Keratinocyte (primary cell): ENCODE results near the gene MACF1. TPM values are rescaled to one million over a fixed set of nuclear protein-coding genes. Genes with fewer than 3 reads are reported as not detected.

ENCODE experiments used
- DNase-seq: peaks from one replicate; pipeline ENCODE4 v3.0.0-alpha.2; 2011; ENCODE audit warnings: low read depth, missing footprints, low spot score
- FAIRE-seq: peaks from 2 replicates; lab custom pipeline; 2011; peaks lifted over from hg19 to GRCh38; lab: Jason Lieb, UNC
- H2AFZ ChIP-seq: 2 replicates; pipeline ENCODE4 v1.6.0; 2012; ENCODE audit warnings: low read length, control low read depth, inconsistent platforms; ENCODE audit not compliant: control insufficient read depth
- H3K27ac ChIP-seq: 2 replicates; pipeline ENCODE4 v1.5.1; 2011; ENCODE audit warnings: low read length; ENCODE audit not compliant: control insufficient read depth, insufficient read depth
- H3K27me3 ChIP-seq: 3 replicates; pipeline ENCODE4 v1.6.0; 2011; ENCODE audit warnings: low read length; ENCODE audit not compliant: control insufficient read depth, insufficient read depth; ENCODE audit errors: extremely low read depth
- H3K36me3 ChIP-seq, 2 experiments: 2 replicates in 1 of 2; 3 replicates in 1 of 2; pipeline ENCODE4 v1.5.1; 2011; ENCODE audit warnings: low read length in 2 of 2, mild to moderate bottlenecking in 1 of 2; ENCODE audit not compliant: control insufficient read depth in 2 of 2, insufficient read depth in 2 of 2; ENCODE audit errors: extremely low read depth in 1 of 2
- H3K4me1 ChIP-seq: 3 replicates; pipeline ENCODE4 v1.5.1; 2011; ENCODE audit warnings: low read length; ENCODE audit not compliant: control insufficient read depth, insufficient read depth; ENCODE audit errors: extremely low read depth
- H3K4me2 ChIP-seq: 3 replicates; pipeline ENCODE4 v1.6.0; 2011; ENCODE audit warnings: low read depth, low read length; ENCODE audit not compliant: control insufficient read depth, insufficient read depth; ENCODE audit errors: extremely low read depth
- H3K4me3 ChIP-seq, 3 experiments: fragments of 200-600 bp in 1 of 3; sonication (generic) in 1 of 3; 2 replicates in 2 of 3; 3 replicates in 1 of 3; pipeline ENCODE4 v1.5.1; 2011 to 2016; ENCODE audit warnings: low read length in 3 of 3, mild to moderate bottlenecking in 3 of 3, control low read depth in 2 of 3, inconsistent platforms in 1 of 3, low read depth in 1 of 3, mixed read lengths in 1 of 3, mixed run types in 1 of 3, moderate library complexity in 1 of 3; ENCODE audit not compliant: control insufficient read depth in 2 of 3, insufficient read depth in 2 of 3; ENCODE audit errors: extremely low read depth in 1 of 3
- H3K79me2 ChIP-seq: 2 replicates; pipeline ENCODE4 v1.6.0; 2012; ENCODE audit warnings: low read length; ENCODE audit not compliant: control insufficient read depth, insufficient read depth
- H3K9ac ChIP-seq: 3 replicates; pipeline ENCODE4 v1.6.0; 2011; ENCODE audit warnings: low read length; ENCODE audit not compliant: control insufficient read depth, insufficient read depth; ENCODE audit errors: extremely low read depth
- H3K9me1 ChIP-seq: 3 replicates; pipeline ENCODE4 v1.6.0; 2011; ENCODE audit warnings: low read length; ENCODE audit not compliant: control insufficient read depth, insufficient read depth; ENCODE audit errors: extremely low read depth
- H3K9me3 ChIP-seq: 2 replicates; pipeline ENCODE4 v1.5.1; 2012; ENCODE audit warnings: low read depth, low read length; ENCODE audit not compliant: control insufficient read depth
- H4K20me1 ChIP-seq: 3 replicates; pipeline ENCODE4 v1.6.0; 2011; ENCODE audit warnings: low read length; ENCODE audit not compliant: control insufficient read depth, insufficient read depth; ENCODE audit errors: extremely low read depth
- CTCF ChIP-seq, 3 experiments: IDR thresholded peaks in 1 of 3; conservative IDR thresholded peaks in 1 of 3; optimal IDR thresholded peaks in 1 of 3; 2 replicates in 2 of 3; 3 replicates in 1 of 3; pipeline versions ENCODE3 to v1.5.1; 2011; ENCODE audit warnings: low read length in 3 of 3, mild to moderate bottlenecking in 3 of 3, moderate library complexity in 2 of 3, control low read depth in 1 of 3, inconsistent platforms in 1 of 3; ENCODE audit not compliant: insufficient read depth in 2 of 3; ENCODE audit errors: extremely low read depth in 1 of 3
- EZH2 ChIP-seq: IDR thresholded peaks from one replicate; pipeline ENCODE4 v1.6.1; 2012; ENCODE audit warnings: inconsistent platforms, mild to moderate bottlenecking, low read length, moderate library complexity
- dilution Hi-C: fragments of 300-500 bp; cut with MboI; formaldehyde crosslinking; loops from one replicate; pipeline ENCODE4 v1.7.0; 2020; ENCODE audit warnings: low sequenced_read_pairs; ENCODE audit not compliant: extremely low pct_ligation_motif_present
- polyA plus RNA-seq, 5 experiments: library from polyadenylated mRNA; depleted of rRNA in 3 of 5; stranded (reverse) in 3 of 5; stranded (forward) in 1 of 5; unstranded in 1 of 5; fragments of >200 nt; gene quantifications; 1 replicate in 1 of 5; 2 replicates in 3 of 5; 3 replicates in 1 of 5; pipeline versions ENCODE4 v1.2.1 to v1.2.3, GENCODE V29; 2011 to 2012; ENCODE audit warnings: missing spikeins in 2 of 5, low read depth in 1 of 5, low replicate concordance in 1 of 5

The MACF1 gene
- polyA plus RNA-seq, 1 donor (not counting 4 experiments of a cell fraction or from before 2014, with no cell fraction given) = 111 TPM

DNA sequence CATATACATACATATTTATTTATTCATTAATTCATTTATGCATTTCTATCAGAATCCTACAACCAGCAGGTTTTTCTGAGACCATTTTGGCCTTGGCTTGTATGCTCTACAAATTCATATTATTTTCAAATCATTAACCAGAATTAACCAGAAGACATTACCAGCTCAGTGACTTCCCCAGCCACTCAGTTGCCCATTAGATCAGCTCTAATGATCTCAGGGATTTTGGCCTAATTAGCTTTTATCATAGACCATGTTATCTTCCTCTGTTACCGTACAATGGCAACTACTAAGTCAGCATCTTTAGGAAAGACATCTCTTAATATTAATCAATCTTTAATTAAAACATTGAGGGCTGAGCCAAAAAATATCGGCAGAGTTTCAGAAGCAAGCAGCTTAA is 196.6 kb downstream of the MACF1 start:
- TF ChIP-seq CTCF (optimal IDR thresholded peaks at IDR 0.05 in 1 of 3, IDR thresholded peaks at IDR 0.05 in 1 of 3, conservative IDR thresholded peaks at IDR 0.05 in 1 of 3; ENCODE audit: extremely low read depth in 1 of 3, insufficient read depth in 2 of 3, low read length in 3 of 3) (no peak), EZH2 (no peak)
- Histone ChIP-seq H3K27ac (no peak overlapping the region), H3K4me1 (peaks cover 59% of the 10 kb centered on the region), H3K9me3 (no peaks in the 10 kb centered on the region), H2AFZ (no peak overlapping the region), H4K20me1 (no peaks in the 10 kb centered on the region), H3K9ac (no peak overlapping the region), H3K79me2 (peaks cover 48% of the 10 kb centered on the region), H3K4me2 (no peak overlapping the region), H3K9me1 (no peaks in the 10 kb centered on the region), H3K27me3 (no peaks in the 10 kb centered on the region), H3K36me3 (peaks cover 2 to 4% of the 10 kb centered on the region in 2 experiments), H3K4me3 (no peak overlapping the region)
- no peak for DNase-seq
- dilution Hi-C loops = no loop called here
- FAIRE-seq = no peak

- H3K4me2 ChIP-seq = peak overlapping the region; percentile 41
- DNase-seq (no peak), FAIRE-seq (peak; percentile 62)
- peaks cover 2 to 4% of the 10 kb centered on the region in 2 experiments for H3K36me3 ChIP-seq
- no peaks in the 10 kb centered on the region for H4K20me1 ChIP-seq
- H3K9ac ChIP-seq = no peak overlapping the region
- peaks cover 49% of the 10 kb centered on the region for H3K4me1 ChIP-seq
- H3K79me2 ChIP-seq = peaks cover 34% of the 10 kb centered on the region
- no peaks in the 10 kb centered on the region for H3K9me3 ChIP-seq
- no peaks in the 10 kb centered on the region for H3K27me3 ChIP-seq
- no peaks in the 10 kb centered on the region for H3K9me1 ChIP-seq
- H2AFZ ChIP-seq = no peak overlapping the region
- dilution Hi-C loops = no loop called here
- no peak overlapping the region for H3K27ac ChIP-seq
- H3K4me3 ChIP-seq = no peak overlapping the region
- no peak for TF ChIP-seq EZH2
- no peak for TF ChIP-seq CTCF (optimal IDR thresholded peaks at IDR 0.05 in 1 of 3, IDR thresholded peaks at IDR 0.05 in 1 of 3, conservative IDR thresholded peaks at IDR 0.05 in 1 of 3; ENCODE audit: extremely low read depth in 1 of 3, insufficient read depth in 2 of 3, low read length in 3 of 3)
These were observed 200.4 kb downstream of the MACF1 start for GRCh38 chr1:39404876-39405275.
